GM18520 (cell line): Measurements from ENCODE around the gene RACGAP1.

Experiments
- ATAC-seq: cut with Tn5 transposase; IDR thresholded peaks from one replicate; pipeline ENCODE4 v1.9.1; 2021; ENCODE audit not compliant: unreplicated experiment

Gene RACGAP1

GRCh38 chr12:50025187-50026059 is at the start of gene RACGAP1:
Gene RACGAP1, minus strand, starts transcription at chr12:50025494. Its CDS starts 8,779 bp downstream, at chr12:50016715.
- ATAC-seq: peak; percentile 98

GRCh38 chr12:50073712-50074111 is 48.4 kb upstream of the RACGAP1 start:
- no peak for ATAC-seq

GRCh38 chr12:50073206-50073605 is 47.9 kb upstream of the RACGAP1 start:
- no peak for ATAC-seq

- no peak for ATAC-seq
Measured at GRCh38 chr12:50072198-50072907, 47.1 kb upstream of the RACGAP1 start.

GRCh38 chr12:50070314-50071060 is 45.2 kb upstream of the RACGAP1 start:
- ATAC-seq: no peak

- ATAC-seq: no peak
Measured at GRCh38 chr12:50069539-50069938, 44.2 kb upstream of the RACGAP1 start.

- ATAC-seq: no peak
Measured at GRCh38 chr12:50069069-50069468, 43.8 kb upstream of the RACGAP1 start.

- ATAC-seq: no peak
Measured at GRCh38 chr12:50066402-50066801, 41.1 kb upstream of the RACGAP1 start.

- no peak for ATAC-seq
Measured at GRCh38 chr12:50065726-50066310, 40.5 kb upstream of the RACGAP1 start.

GRCh38 chr12:50062728-50063460 is 37.6 kb upstream of the RACGAP1 start:
- ATAC-seq: no peak

- no peak for ATAC-seq
Measured at GRCh38 chr12:50061946-50062686, 36.8 kb upstream of the RACGAP1 start.

GRCh38 chr12:50061171-50061570 is 35.9 kb upstream of the RACGAP1 start:
- no peak for ATAC-seq

- ATAC-seq: no peak
Measured at GRCh38 chr12:50060120-50060468, 34.8 kb upstream of the RACGAP1 start.

GRCh38 chr12:50059440-50060119 is 34.3 kb upstream of the RACGAP1 start:
- no peak for ATAC-seq

GRCh38 chr12:50058743-50059312 is 33.5 kb upstream of the RACGAP1 start:
- no peak for ATAC-seq

GRCh38 chr12:50057896-50058670 is 32.8 kb upstream of the RACGAP1 start:
- ATAC-seq: no peak

- no peak for ATAC-seq
Measured at GRCh38 chr12:50057000-50057841, 31.9 kb upstream of the RACGAP1 start, which contains the start of gene ASIC1. Gene ASIC1, plus strand, starts transcription at chr12:50057596. Its CDS starts 1,171 bp downstream, at chr12:50058767.
